DMS114 treated with DMSO at 0.1 percent for 48 hours (cell line): ENCODE data around the gene CDK8.

ENCODE experiments used
- DNase-seq: peaks from one replicate; lab custom pipeline; 2025; ENCODE audit not compliant: unreplicated experiment; lab: John Stamatoyannopoulos, UW

Gene CDK8

DNA sequence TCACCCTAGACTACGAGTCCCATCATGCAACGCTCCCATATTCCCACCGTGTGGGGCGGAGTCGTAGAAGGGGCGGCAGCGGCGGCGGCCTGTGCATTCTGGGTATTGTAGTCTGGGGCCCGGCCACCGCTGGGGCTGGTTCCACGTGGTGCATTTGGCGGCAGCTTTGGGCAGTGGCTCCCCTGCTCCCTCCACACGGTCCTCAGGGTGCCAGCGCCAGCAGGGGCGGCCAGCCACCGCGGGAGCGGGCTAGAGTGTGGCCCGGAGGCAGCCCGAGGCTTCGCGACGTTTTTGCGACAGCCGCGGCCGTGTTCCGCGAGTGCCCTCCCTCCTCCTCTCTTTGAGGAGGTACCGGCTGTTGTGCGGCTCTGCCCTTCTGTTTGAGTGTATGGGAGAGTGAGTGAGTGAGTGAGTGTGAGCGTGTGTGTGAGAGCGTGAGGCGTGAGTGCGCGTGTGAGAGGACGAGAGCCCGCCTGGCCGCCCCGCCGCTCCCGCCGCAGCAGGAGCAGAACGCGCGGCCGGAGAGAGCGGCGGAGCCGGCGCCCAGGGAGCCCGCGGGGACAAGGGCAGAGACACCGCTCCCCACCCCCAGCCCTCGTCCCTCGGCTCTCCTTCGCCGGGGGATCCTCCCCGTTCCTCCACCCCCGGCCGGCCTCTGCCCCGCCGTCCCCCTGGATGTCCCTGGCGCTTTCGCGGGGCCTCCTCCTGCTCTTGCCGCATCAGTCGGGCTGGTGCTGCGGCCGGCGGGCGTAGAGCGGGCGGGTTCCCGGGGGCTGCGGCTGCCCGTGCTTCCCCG lies at the start of gene CDK8:
Gene CDK8, plus strand, starts transcription at position 343 of the 796 bp plus-strand sequence. CDS start 513 bp downstream, outside the sequence.
- peak; percentile 82 for DNase-seq

DNA sequence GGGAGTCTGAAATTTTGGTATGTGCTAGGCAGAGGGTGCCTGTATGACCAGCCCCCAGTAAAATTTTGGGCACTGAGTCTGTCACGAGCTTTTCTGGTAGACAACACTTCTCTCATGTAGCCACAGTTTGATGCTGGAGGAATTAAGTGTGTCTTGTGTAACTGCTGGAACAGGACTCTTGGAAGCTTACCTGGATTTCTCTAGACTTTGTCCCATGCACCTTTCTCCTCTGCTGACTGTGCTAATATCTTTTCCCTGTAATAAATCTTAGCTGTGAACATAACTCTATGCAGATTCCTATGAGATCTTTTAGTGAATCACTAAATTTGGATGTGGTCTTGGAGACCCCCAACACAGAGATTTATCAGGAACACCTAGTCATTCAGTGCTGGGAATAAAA lies 45.6 kb upstream of the CDK8 start:
- no peak for DNase-seq

DNA sequence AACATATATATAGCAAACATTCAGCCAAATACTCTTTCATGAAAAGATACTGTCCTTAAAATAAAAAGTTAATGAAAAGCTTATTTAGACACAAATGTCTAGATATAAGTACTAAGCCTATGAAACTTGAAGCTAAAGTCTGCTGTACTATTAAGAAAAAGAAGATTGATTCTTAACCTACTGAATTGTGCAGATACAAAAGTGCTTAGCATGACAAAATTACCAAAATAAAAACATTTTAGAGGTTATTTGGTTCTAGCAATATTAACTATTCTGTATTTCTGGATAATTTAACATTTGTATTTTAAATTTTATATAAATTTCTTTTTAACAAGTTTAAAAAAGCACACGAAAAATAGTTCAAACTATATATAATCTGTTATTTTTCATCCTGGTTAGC lies 40.6 kb upstream of the CDK8 start:
- DNase-seq = no peak

DNA sequence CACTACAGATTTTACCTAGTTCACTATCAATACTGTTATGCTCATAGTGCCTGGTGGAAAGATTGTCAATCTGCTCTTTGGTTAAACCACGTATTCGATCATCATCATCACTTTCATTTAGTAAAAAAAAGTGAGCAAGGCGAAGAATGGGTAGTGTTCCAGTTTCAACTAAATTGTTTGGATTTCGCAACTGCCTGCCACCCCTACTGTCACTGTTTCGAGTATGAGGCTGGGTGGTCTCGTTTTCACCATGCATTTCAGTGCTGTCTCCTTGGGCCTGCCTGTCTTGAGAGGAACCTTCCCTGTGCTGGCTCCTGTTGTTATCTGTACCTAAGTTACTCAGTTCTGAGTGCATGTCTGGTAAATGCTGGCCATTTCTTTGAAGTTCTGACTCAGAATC lies 39.9 kb upstream of the CDK8 start:
- DNase-seq = no peak

DNA sequence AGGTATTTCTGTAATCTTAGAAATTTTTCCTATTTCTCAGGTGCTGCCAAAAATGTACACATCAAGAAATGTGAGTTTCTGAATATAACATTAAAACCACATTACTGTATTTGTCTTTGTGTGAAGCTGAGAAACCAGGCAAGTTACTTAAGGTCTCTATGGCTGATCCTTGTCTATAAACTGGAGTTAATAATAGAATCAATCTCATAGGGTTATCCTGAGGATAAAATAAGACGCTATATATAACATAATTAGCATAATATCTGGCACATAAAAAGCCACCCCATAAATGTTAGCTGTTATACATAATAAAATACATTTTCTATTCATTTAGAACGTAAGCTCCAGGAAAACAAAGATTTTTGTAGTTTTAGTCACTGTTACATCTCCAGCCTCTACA lies 37.9 kb upstream of the CDK8 start:
- no peak for DNase-seq

DNA sequence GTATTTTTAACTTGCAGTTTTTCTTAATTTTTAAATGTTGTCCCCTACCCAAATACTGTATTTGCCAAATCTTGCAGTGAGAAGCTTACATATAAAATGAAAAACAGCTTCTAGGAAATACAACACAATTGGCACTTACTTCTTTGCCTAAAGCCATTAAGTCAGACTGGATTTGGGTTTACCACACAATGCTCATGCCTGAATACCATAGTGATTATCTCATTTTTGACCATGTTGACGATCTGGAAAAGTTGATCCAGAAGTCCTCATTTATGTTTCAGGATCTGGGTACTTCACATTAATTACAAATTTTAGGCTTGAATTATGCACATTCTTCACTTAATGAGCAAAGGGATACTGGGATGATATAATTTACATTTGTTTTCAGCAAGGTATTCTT lies 34.2 kb upstream of the CDK8 start:
- no peak for DNase-seq

DNA sequence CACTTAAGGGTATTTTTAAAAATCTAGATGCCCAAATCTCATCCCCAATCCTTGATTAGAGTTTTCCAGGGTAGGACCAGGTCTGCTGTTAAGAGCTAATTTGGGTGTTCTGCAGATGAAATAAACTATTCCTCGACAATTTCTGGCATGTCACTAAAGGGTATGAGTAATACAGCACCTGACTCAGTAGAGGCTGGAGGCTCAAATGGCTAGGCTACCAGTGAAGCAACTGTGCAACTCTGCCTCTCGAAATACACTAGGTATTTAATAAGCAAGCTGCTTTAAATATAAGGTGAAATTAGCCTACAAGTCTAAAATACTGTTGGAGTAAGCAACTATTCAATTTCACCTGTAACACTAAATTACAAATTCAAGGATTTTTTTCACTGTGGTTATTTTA lies 33.4 kb upstream of the CDK8 start:
- no peak for DNase-seq

DNA sequence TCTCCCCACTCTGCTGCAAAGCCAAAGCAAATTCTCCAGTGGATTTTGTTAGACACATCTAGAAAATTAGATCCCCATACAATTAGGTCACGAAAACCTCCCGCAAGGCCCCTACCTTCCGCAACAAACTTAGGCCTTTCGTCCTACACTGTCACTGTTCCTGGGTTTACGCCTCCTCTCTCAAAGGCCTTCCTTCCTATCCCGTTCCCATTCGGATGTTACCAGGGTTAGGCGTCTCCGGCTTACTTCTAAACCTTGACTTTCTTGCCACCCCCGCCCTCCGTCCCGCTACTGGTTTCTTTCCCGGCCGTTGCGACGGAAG lies 32.6 kb upstream of the CDK8 start:
- no peak for DNase-seq

DNA sequence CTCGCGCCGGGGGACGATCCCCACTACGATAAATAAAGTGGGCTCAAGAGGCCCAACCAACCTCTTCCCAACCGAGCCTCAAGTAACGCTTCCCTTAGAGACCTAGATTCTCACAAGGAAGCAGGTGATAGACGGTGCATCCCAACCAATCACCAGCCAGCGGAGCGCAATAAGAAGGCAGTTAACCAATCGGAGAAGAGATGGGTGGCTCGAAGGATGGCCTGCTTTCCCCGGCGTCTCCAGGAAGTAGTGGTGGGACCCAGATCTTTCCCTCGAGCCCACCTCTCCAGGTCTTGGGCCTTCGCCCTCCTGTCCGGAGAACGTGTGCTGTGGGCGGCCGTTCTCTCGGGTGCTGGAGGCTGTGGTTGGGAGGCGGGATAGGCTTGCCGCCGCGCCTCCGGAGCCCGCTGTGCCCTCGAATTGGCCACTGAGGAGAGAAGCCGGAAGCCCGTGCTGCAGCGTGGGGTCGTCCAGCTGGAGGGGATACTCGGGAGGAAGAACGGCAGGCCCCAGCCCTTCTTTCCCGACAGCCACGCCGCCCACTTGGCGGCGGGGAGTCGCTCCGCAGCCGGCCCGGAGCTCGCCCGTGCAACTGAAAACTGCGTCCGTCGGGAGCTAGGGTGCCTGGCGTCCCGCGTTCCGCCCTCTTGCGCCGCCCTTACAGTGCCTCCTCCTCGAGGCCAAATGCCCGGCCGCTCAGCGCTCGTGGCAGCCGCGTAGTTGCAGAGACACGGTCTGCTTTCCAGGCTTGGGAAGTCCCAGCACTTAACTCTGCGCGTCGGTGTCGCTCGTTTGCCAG lies 32.0 kb upstream of the CDK8 start, which contains the start of gene RNF6:
Gene RNF6, minus strand, starts transcription at position 594 of the 799 bp plus-strand sequence. CDS start 2,665 bp downstream, outside the sequence.
- DNase-seq = peak; percentile 90

DNA sequence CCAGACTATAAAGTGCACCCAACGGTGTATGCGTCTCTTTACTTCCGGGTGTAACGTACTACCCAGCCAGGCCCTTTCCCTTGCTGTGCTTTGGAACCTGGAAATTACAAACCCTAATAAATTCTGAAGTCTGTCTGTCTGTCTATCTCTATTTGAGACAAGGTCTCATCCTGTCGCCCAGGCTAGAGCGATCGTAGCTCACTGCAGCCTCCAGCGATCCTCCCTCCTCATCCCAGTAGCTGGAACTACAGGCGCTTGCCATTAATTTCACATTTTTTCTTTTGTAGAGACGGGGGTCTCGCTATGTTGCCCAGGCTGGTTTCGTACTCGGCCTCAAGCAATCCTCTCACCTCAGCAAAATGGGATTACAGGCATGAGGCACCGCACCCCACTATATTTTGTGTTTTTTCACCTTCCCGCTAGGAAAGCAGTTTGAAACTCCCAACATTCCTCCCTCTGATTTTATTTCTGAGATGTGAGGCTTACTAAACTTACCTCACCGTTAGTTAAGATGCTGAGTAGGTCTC lies 31.3 kb upstream of the CDK8 start:
- DNase-seq = peak; percentile 39

DNA sequence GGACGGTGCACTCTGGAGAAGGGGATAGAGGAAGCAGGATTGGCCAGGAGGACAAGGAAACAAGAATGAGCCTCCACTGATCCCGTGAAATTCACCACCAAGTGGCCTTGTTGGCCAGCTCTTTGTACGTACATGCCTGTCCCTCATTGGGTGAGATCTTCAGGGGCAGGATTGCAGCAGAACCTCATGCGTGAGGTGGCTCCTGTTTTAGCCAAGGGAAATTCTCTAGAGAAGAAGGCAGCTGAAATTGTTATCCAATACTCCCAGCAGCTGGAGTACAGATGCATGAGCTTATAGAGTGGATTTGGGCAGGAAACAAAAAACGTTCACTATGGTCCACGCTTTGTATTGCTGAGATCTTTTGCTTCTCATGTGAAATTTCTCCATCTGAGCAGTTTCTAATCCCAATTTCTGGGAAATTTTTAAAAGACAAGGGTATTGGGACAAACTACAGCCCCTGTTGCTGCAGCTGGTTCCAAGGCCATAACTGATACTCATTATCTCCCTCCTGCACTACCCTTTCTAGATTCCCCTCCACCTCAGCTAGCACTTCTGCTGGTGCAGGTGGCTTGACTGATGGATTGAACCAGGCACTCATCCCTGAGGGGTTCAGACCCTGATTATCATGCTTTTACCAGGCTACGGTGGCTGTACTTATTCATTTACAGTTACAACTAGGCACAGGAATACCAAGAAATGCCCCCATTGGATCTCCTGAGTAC lies 27.9 kb upstream of the CDK8 start:
- DNase-seq = no peak

DNA sequence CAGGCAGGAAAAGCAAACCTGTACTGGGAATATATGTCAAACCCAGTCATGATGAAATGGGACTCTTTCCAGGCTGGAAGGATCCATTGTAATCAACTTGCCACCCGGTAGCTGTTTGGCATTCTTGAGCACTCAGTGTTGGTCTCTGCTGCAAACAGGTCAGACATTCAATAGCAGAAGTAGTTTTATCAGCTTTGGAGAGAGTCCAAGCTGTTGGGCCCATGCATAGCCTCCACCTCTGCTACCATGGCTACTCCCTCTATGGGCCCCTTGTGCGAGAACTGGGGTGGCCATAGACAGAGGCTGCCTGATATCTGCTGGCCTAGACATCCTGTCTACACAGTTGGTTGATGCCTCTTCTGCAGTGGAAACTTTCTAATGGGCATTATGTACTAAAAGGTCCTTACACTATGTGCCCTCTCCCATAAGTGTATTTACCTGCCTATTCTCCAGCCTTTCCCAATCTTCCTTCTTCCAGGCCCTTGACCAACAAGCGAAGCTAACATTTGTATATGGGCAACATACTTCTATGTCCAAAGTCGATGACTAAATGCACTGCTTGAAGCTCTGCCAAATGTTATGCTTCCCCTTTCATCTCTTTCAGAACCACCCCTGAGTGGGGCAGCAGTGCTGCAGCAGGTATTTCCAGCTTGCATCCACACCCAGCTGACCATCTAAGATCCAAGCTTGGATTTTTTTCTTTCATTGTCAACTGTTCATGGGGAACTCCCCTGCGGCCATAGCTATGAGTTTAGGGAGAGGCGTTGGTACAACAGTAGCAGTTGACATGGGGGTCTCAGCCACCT lies 26.6 kb upstream of the CDK8 start:
- DNase-seq = no peak

DNA sequence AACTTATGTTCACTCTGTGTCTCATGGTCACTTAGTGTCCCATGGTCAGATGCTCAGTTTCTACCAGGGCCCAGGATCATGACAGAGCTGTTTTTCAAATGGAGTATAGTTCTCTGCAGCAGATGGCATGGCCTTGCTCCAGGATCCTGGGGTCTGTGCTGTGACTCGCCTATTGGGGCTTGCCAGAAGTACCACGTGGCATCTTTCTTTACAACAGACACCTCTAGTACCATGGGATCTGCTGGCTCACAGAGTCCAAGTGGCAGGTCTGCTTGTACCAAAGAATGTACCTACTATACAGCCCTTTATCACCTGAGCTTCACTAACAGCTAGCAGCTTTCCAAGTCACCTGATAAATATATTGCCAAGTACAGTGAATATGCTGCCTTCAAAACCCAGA lies 25.8 kb upstream of the CDK8 start:
- DNase-seq = no peak

DNA sequence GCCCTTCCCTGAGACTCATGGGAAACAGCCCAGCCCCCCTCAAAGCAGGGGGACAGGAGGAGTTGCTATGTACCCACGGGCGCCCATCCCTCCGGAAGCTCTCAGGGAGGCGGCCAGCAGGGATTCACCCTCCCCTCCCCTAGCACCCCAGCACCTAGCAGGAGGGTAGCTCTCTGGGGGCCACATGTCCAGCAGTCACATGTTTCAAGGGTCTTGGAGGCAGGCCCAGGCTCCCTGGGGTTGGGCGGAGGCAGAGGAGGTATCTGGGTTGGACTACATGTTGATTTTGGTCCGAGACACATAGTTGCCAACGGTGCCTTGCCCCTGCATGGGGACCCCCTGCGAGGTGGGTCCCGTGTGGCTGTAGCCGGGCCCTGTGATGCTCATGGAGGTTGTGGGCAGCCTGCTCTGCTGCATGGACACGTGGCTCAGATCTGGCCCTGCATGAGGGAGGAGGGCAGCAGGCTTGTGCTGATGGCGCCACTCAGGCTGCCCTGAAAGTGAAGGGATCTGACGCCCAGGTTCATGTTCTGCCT lies 24.8 kb upstream of the CDK8 start:
- no peak for DNase-seq

DNA sequence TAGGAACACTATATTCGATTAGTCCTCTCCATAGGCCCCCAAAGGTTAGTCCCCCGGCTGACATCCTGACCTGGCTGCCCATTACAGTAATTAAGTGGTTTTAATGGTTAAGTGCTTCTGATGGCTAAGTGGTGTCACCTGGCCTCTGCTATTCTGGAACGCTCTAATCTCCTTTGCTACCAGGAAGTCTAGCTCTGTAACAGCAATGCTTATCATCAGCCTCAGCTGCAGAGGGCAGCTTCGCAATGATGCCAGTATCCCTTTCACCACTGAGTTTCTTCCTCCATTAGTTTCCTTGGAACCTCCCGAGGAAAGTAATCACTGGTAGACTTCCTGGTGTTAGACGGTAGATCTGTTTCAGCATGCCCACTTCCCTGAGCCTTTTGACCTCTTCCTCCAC lies 23.2 kb upstream of the CDK8 start:
- DNase-seq = no peak

DNA sequence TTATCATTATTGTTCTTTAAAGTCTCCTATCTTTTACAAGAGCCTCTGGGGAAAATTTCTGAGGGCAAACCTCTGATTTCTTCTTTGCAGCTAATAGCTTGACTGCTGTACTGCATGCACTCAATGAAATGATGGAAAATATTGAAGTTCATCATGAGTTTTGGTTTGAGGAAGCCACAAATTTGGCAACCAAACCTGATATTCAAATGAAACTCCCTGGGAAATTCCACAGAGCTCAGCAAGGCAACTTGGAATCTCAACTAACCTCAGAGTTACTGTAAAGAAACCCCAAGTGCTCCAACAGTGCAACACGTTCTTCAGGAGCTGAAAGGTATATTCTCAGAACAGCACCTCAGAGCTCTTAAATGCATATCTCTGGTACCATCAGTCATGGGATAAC lies 17.6 kb upstream of the CDK8 start:
- DNase-seq = no peak

DNA sequence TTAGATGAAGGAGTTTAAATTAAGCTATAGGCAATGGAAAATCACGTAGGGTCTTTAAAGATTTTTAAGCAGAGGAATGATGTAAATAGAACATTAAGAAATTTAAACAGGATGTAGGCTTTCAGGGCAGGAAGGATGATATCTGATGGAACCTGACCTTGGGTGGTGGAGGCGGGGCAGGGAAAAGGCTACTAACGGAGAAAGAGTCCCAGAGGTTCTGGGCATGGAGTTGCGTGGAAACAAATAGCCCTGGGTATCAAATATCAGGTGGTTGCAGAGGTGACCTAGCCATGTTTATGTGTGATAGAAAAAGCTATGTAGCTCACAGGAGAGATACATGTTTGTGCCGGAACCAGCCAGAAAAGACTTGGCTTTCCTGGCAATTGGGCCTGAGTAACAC lies 7.8 kb upstream of the CDK8 start:
- no peak for DNase-seq

DNA sequence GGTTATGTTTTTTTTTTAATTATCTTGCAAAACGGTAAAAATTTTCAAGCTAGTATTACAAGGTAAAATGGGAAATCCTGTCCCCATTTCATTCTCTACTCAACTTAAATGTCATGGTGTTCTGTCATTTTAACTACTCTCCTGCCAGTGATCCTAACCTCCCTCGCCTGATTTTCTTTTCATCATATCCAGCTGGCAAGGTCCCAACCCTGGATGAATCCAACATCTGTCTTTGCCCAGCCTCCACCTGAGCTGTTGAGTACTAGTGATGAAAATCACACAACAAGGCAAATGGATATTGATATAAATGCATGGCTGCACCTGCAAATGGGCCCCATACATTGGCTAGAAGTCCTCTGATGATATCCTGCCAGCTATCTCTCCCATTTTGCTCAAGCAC lies 6.9 kb upstream of the CDK8 start:
- no peak for DNase-seq

DNA sequence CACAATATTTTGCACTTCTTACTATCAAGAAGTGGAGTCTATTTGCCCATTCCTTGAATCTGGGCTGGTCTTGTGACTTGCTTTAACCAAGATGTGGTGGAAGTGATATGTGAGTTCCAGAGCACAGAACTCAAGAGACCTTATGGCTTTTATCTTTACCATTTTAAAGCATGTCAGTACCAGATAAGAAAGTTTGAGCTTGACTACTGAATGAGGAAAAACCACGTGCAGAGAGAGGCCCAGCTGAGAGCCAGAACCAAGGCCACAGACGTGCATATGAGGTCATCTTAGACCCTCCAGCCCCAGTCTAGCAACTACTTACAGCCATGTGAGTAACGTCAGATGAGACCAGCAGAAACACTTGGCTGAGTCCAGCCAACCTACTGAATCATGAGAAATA lies 6.3 kb upstream of the CDK8 start:
- no peak for DNase-seq

DNA sequence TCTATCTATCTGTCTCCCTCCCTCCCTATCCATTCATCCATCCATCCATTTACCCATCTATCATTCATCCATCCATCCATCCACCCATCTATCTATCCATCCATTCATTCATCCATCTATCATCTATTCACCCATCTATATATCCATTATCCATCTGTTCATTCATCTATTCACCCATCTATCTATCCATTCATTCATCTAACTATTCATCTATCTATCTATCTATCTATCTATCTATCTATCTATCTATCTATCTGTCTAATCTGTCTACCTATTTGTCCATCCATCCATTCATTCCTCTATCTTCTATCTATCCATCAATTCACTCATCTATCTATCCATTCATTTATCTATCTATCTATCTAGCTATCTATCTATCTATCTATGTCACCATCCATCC lies 4.4 kb upstream of the CDK8 start:
- no peak for DNase-seq
